Cardiac muscle cell (in vitro differentiated cells and primary cell): Measurements from ENCODE around the gene ADA. TPM values are rescaled to one million over a fixed set of nuclear protein-coding genes. Genes with fewer than 3 reads are reported as not detected.
A peak's percentile ranks its signal among the peaks of the same experiment; 100 is the strongest.

ENCODE experiments used
- DNase-seq, 2 donors: peaks; one replicate each; pipeline versions ENCODE4 v3.0.0 to v3.0.0-alpha.2; 2010 to 2017; ENCODE audit warnings: low read depth in 1 of 2, low spot score in 1 of 2
- H3K27ac ChIP-seq: fragments of 200-600 bp; sonication (generic); 2 replicates; pipeline ENCODE4 v1.5.1; 2016
- H3K27me3 ChIP-seq: fragments of 200-600 bp; sonication (generic); 2 replicates; pipeline ENCODE4 v1.6.0; 2016; ENCODE audit warnings: control low read depth
- H3K36me3 ChIP-seq: fragments of 200-600 bp; sonication (generic); 2 replicates; pipeline ENCODE4 v1.5.1; 2016; ENCODE audit warnings: control low read depth
- H3K4me1 ChIP-seq: fragments of 200-600 bp; sonication (generic); 2 replicates; pipeline ENCODE4 v1.8.1; 2017; ENCODE audit warnings: low read depth, mild to moderate bottlenecking, mixed run types
- H3K4me3 ChIP-seq: fragments of 200-600 bp; sonication (generic); 2 replicates; pipeline ENCODE4 v1.5.1; 2016; ENCODE audit warnings: mild to moderate bottlenecking
- H3K9me3 ChIP-seq: fragments of 200-600 bp; sonication (generic); 2 replicates; pipeline ENCODE4 v1.5.1; 2017; ENCODE audit warnings: low read depth, mild to moderate bottlenecking, control low read depth
- polyA plus RNA-seq: library from polyadenylated mRNA; unstranded; fragments of >200 nt; fragmentation: Nextera tagmentation; extraction: Ambion mirVana; gene quantifications from 2 replicates; pipeline ENCODE4 v1.2.1, GENCODE V29; 2016
- total RNA-seq: library from RNA; depleted of rRNA; stranded (reverse); fragments of >200 nt; gene quantifications from 2 replicates; pipeline ENCODE4 v1.2.3, GENCODE V29; 2016
- TF ChIP-seq, protein P1 (sequence below): IDR thresholded peaks from 2 replicates; pipeline ENCODE4 v1.5.1; 2012; ENCODE audit warnings: low read depth, mild to moderate bottlenecking, low read length

Gene ADA
- total and polyA plus RNA-seq, 2 experiments from 2014 or later: 16.7 to 18.9 TPM

DNA sequence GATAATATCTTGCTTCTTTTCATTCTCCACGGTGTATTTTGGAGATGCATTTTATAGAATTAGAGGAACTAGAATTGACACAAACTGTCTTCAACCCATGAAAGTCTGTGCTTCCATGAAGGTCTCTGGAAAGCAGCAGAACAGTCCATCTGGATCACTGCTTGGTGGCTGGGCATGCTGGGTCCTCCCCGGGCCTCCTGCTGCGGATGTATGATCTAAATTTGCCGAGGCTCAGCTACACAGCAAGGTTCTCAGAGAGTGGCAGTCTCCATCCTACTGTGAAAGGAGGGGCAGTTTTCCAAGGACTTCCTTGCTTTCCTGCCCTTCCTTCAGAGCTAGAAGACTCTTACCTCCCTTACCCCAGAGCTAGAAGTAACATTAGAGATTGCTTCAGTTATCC lies 54.0 kb downstream of the ADA start:
- Histone ChIP-seq H3K36me3 (no peaks in the 10 kb centered on the region), H3K27ac (no peak overlapping the region), H3K4me1 (peaks cover 17% of the 10 kb centered on the region), H3K27me3 (no peaks in the 10 kb centered on the region), H3K9me3 (no peaks in the 10 kb centered on the region), H3K4me3 (no peak overlapping the region)
- TF ChIP-seq, protein P1, sequence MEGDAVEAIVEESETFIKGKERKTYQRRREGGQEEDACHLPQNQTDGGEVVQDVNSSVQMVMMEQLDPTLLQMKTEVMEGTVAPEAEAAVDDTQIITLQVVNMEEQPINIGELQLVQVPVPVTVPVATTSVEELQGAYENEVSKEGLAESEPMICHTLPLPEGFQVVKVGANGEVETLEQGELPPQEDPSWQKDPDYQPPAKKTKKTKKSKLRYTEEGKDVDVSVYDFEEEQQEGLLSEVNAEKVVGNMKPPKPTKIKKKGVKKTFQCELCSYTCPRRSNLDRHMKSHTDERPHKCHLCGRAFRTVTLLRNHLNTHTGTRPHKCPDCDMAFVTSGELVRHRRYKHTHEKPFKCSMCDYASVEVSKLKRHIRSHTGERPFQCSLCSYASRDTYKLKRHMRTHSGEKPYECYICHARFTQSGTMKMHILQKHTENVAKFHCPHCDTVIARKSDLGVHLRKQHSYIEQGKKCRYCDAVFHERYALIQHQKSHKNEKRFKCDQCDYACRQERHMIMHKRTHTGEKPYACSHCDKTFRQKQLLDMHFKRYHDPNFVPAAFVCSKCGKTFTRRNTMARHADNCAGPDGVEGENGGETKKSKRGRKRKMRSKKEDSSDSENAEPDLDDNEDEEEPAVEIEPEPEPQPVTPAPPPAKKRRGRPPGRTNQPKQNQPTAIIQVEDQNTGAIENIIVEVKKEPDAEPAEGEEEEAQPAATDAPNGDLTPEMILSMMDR: no peak
- no peak for DNase-seq

GRCh38 chr20:44596876-44597275 lies 54.6 kb downstream of the ADA start:
- TF ChIP-seq, protein P1: no peak
- Histone ChIP-seq H3K4me1 (peaks cover 16% of the 10 kb centered on the region), H3K36me3 (no peaks in the 10 kb centered on the region), H3K27me3 (no peaks in the 10 kb centered on the region), H3K9me3 (no peaks in the 10 kb centered on the region), H3K27ac (no peak overlapping the region), H3K4me3 (no peak overlapping the region)
- no peak for DNase-seq

- TF ChIP-seq, protein P1: no peak
- Histone ChIP-seq H3K9me3 (no peaks in the 10 kb centered on the region), H3K27ac (no peak overlapping the region), H3K4me1 (peaks cover 7% of the 10 kb centered on the region), H3K27me3 (no peaks in the 10 kb centered on the region), H3K4me3 (no peak overlapping the region), H3K36me3 (no peaks in the 10 kb centered on the region)
- DNase-seq: no peak
These were observed 55.5 kb downstream of the ADA start for GRCh38 chr20:44596010-44596409.

- Histone ChIP-seq H3K36me3 (no peaks in the 10 kb centered on the region), H3K9me3 (no peaks in the 10 kb centered on the region), H3K27me3 (no peaks in the 10 kb centered on the region), H3K4me1 (no peaks in the 10 kb centered on the region), H3K4me3 (no peak overlapping the region), H3K27ac (no peak overlapping the region)
- TF ChIP-seq, protein P1: no peak
- peak in 1 of 2 donors; percentile 56 for DNase-seq
These were observed 56.8 kb downstream of the ADA start for GRCh38 chr20:44594730-44595129.

DNA sequence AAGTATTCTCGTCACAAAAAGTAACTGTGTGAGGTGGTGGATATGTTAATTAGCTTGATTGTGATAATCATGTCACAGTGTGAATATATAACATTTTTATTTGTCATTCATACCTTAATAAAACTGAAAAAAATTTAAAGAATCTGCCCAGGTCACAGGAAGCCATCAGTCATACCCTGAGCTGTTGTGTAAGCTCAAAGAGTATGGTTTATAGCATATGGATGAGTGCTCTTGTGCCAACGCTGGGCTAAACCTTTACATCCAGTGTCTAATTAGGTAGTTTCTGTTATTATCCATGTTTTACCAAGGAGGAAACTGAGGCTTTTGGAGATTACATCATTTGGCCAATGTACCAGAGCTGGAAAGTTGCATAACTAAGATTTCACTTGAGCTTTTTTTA lies 57.7 kb downstream of the ADA start:
- no peak overlapping the region for H3K4me3 ChIP-seq
- H3K27me3 ChIP-seq: no peaks in the 10 kb centered on the region
- no peak overlapping the region for H3K27ac ChIP-seq
- H3K4me1 ChIP-seq: no peaks in the 10 kb centered on the region
- no peaks in the 10 kb centered on the region for H3K36me3 ChIP-seq
- TF ChIP-seq, protein P1: no peak
- H3K9me3 ChIP-seq: no peaks in the 10 kb centered on the region
- no peak for DNase-seq

GRCh38 chr20:44592366-44592765 lies 59.1 kb downstream of the ADA start:
- Histone ChIP-seq H3K36me3 (no peaks in the 10 kb centered on the region), H3K27me3 (no peaks in the 10 kb centered on the region), H3K27ac (no peak overlapping the region), H3K4me1 (peaks cover 2% of the 10 kb centered on the region), H3K4me3 (no peak overlapping the region), H3K9me3 (no peaks in the 10 kb centered on the region)
- no peak for DNase-seq
- TF ChIP-seq, protein P1: no peak
